Thoracic aorta (tissue), 2 donors: ENCODE measurements around the gene CCNE1. TPM values are rescaled to one million over a fixed set of nuclear protein-coding genes. Genes with fewer than 3 reads are reported as not detected.

Source experiments
- ATAC-seq: fragments of 150-250 bp; one replicate; pipeline ENCODE4 v1.8.0; 2017; ENCODE audit warnings: low read depth; ENCODE audit not compliant: insufficient number of reproducible peaks, low FRiP score
- DNase-seq: peaks from one replicate; pipeline ENCODE4 v3.0.0-alpha.2; 2020; ENCODE audit warnings: low spot score
- H3K27ac ChIP-seq, 2 donors: fragments of 200-600 bp; sonication (generic); 1 replicate in 1 of 2; 2 replicates in 1 of 2; pipeline ENCODE4 v1.5.1; 2016; ENCODE audit warnings: mild to moderate bottlenecking in 2 of 2, moderate library complexity in 2 of 2
- H3K27me3 ChIP-seq: fragments of 200-600 bp; sonication (generic); replicated peaks from 2 replicates; pipeline ENCODE4 v1.6.0; 2016; ENCODE audit warnings: mild to moderate bottlenecking; ENCODE audit not compliant: insufficient read depth
- H3K36me3 ChIP-seq: fragments of 200-600 bp; sonication (generic); one replicate; pipeline ENCODE4 v1.5.1; 2016
- H3K4me1 ChIP-seq, 2 donors: fragments of 200-600 bp; sonication (generic); 1 replicate in 1 of 2; 2 replicates in 1 of 2; pipeline versions ENCODE4 v1.5.1 to v1.6.0; 2016; ENCODE audit warnings: low read depth in 2 of 2, mild to moderate bottlenecking in 1 of 2; ENCODE audit not compliant: control insufficient read depth in 1 of 2
- H3K4me3 ChIP-seq: fragments of 200-600 bp; sonication (generic); 2 replicates; pipeline ENCODE4 v1.5.1; 2016; ENCODE audit warnings: mild to moderate bottlenecking
- H3K9me3 ChIP-seq: fragments of 200-600 bp; sonication (generic); 2 replicates; pipeline ENCODE4 v1.5.1; 2016
- CTCF ChIP-seq: fragments of 200-600 bp; sonication (generic); IDR thresholded peaks from one replicate; pipeline ENCODE4 v1.5.1; 2019; ENCODE audit warnings: antibody characterized with exemption
- total RNA-seq, 2 donors: library from RNA; depleted of rRNA; stranded (reverse); fragments of >200 nt; gene quantifications; one replicate each; pipeline versions ENCODE4 v1.1.0 to v1.2.3, GENCODE V29; 2016

CCNE1 gene
- total RNA-seq, 2 donors from 2014 or later: 4.6 TPM; not detected in 1

- DNase-seq (no peak), ATAC-seq (no peak)
- Histone ChIP-seq H3K4me3 (no peak overlapping the region), H3K9me3 (no peaks in the 10 kb centered on the region), H3K27ac (no peak overlapping the region), H3K27me3 (no peaks in the 10 kb centered on the region), H3K4me1 (no peaks in the 10 kb centered on the region), H3K36me3 (no peaks in the 10 kb centered on the region)
- TF ChIP-seq CTCF: no peak
These were observed 43.3 kb downstream of the CCNE1 start for GRCh38 chr19:29855087-29855486.

GRCh38 chr19:29855741-29856500 lies 44.1 kb downstream of the CCNE1 start:
- no peak for TF ChIP-seq CTCF
- Histone ChIP-seq H3K4me3 (no peak overlapping the region), H3K27me3 (no peaks in the 10 kb centered on the region), H3K4me1 (no peaks in the 10 kb centered on the region), H3K27ac (no peak overlapping the region), H3K9me3 (no peaks in the 10 kb centered on the region), H3K36me3 (no peaks in the 10 kb centered on the region)
- no peak for ATAC-seq
- DNase-seq: no peak

- peak; percentile 19 for TF ChIP-seq CTCF
- Histone ChIP-seq H3K4me3 (no peak overlapping the region), H3K36me3 (no peaks in the 10 kb centered on the region), H3K27ac (no peak overlapping the region), H3K27me3 (no peaks in the 10 kb centered on the region), H3K9me3 (no peaks in the 10 kb centered on the region), H3K4me1 (no peaks in the 10 kb centered on the region)
- ATAC-seq (no peak), DNase-seq (no peak)
These were observed 46.3 kb downstream of the CCNE1 start for GRCh38 chr19:29858000-29858596.

GRCh38 chr19:29858621-29859020 lies 46.8 kb downstream of the CCNE1 start:
- no peak for TF ChIP-seq CTCF
- Histone ChIP-seq H3K4me3 (no peak overlapping the region), H3K27me3 (no peaks in the 10 kb centered on the region), H3K27ac (no peak overlapping the region), H3K36me3 (no peaks in the 10 kb centered on the region), H3K4me1 (no peaks in the 10 kb centered on the region), H3K9me3 (no peaks in the 10 kb centered on the region)
- no peak for ATAC-seq
- no peak for DNase-seq

GRCh38 chr19:29860492-29860891 lies 48.7 kb downstream of the CCNE1 start:
- H3K9me3 ChIP-seq: no peaks in the 10 kb centered on the region
- H3K27ac ChIP-seq: no peak overlapping the region
- no peaks in the 10 kb centered on the region for H3K36me3 ChIP-seq
- no peak overlapping the region for H3K4me3 ChIP-seq
- H3K4me1 ChIP-seq: no peaks in the 10 kb centered on the region
- DNase-seq: no peak
- no peaks in the 10 kb centered on the region for H3K27me3 ChIP-seq
- ATAC-seq: no peak
- TF ChIP-seq CTCF: no peak
